HEK293 (cell line): ENCODE measurements around the gene UFC1.

Experiments
- CTCF ChIA-PET: fragments of 350-600 bp; formaldehyde crosslinking; extraction: SDS; loops from one replicate; lab custom pipeline; 2021; ENCODE audit warnings: antibody characterized with exemption; lab: Yijun Ruan, JAX
- POLR2A ChIA-PET: fragments of 300-600 bp; formaldehyde crosslinking; extraction: SDS; loops from one replicate; lab custom pipeline; 2020; ENCODE audit warnings: antibody characterized with exemption, inconsistent platforms; lab: Yijun Ruan, JAX
- H3K27ac ChIP-seq: fragments of 200-500 bp; sonication (Bioruptor generic); 2 replicates; pipeline ENCODE4 v1.5.1; 2014; ENCODE audit warnings: low read depth, low read length, control low read depth, inconsistent platforms; ENCODE audit errors: extremely low read depth
- H3K36me3 ChIP-seq, 2 experiments: fragments of 200-500 bp in 1 of 2; sonication (Bioruptor generic) in 1 of 2; 1 replicate in 1 of 2; 2 replicates in 1 of 2; pipeline ENCODE4 v1.5.1; 2014 to 2017; ENCODE audit warnings: inconsistent platforms in 2 of 2, low read length in 2 of 2; ENCODE audit not compliant: control insufficient read depth in 2 of 2, insufficient read depth in 1 of 2
- H3K4me1 ChIP-seq: fragments of 200-500 bp; sonication (Bioruptor generic); 2 replicates; pipeline ENCODE4 v1.5.1; 2014; ENCODE audit warnings: mild to moderate bottlenecking, low read length, inconsistent platforms; ENCODE audit not compliant: control insufficient read depth, insufficient read depth
- H3K4me3 ChIP-seq: 2 replicates; pipeline ENCODE4 v1.5.1; 2011; ENCODE audit warnings: low read depth, mild to moderate bottlenecking, control low read depth, low read length, moderate library complexity
- H3K9me3 ChIP-seq: fragments of 200-500 bp; sonication (Bioruptor generic); 2 replicates; pipeline ENCODE4 v1.5.1; 2014; ENCODE audit warnings: low read depth, low read length, inconsistent platforms; ENCODE audit not compliant: control insufficient read depth, insufficient read depth
- GFI1B ChIP-seq: fragments of 450-650 bp; formaldehyde crosslinking; IDR thresholded peaks from 2 replicates; pipeline ENCODE4 v1.5.1; 2016; ENCODE audit warnings: missing biosample characterization, missing genetic modification characterization
- HOXC10 ChIP-seq: sonication (generic); formaldehyde crosslinking; IDR thresholded peaks from 2 replicates; pipeline ENCODE4 v1.8.1; 2023; ENCODE audit warnings: mild to moderate bottlenecking, missing genetic modification reagents
- HOXD13 ChIP-seq: sonication (generic); formaldehyde crosslinking; IDR thresholded peaks from 2 replicates; pipeline ENCODE4 v1.8.0; 2022; ENCODE audit warnings: missing genetic modification reagents, borderline replicate concordance
- SCRT1 ChIP-seq: fragments of 450-650 bp; formaldehyde crosslinking; IDR thresholded peaks from 2 replicates; pipeline ENCODE4 v1.5.1; 2016; ENCODE audit warnings: missing biosample characterization, missing genetic modification characterization, borderline replicate concordance
- ZBTB44 ChIP-seq: fragments of 450-650 bp; IDR thresholded peaks from 2 replicates; pipeline ENCODE4 v1.5.1; 2018; ENCODE audit warnings: missing biosample characterization, mild to moderate bottlenecking, missing genetic modification characterization
- ZIC2 ChIP-seq: fragments of 450-650 bp; formaldehyde crosslinking; IDR thresholded peaks from 2 replicates; pipeline ENCODE4 v1.5.1; 2016; ENCODE audit warnings: missing biosample characterization, missing genetic modification characterization
- ZNF248 ChIP-seq: fragments of 450-650 bp; formaldehyde crosslinking; IDR thresholded peaks from 2 replicates; pipeline ENCODE4 v1.5.1; 2017; ENCODE audit warnings: missing biosample characterization, missing genetic modification characterization
- ZNF391 ChIP-seq: fragments of 450-650 bp; formaldehyde crosslinking; IDR thresholded peaks from 2 replicates; pipeline ENCODE4 v1.5.1; 2016; ENCODE audit warnings: low read depth, missing biosample characterization, missing genetic modification characterization, borderline replicate concordance
- ZNF398 ChIP-seq: fragments of 450-650 bp; formaldehyde crosslinking; IDR thresholded peaks from 2 replicates; pipeline ENCODE4 v1.5.1; 2017; ENCODE audit warnings: missing biosample characterization, missing genetic modification characterization
- ZNF449 ChIP-seq: fragments of 450-650 bp; formaldehyde crosslinking; IDR thresholded peaks from 2 replicates; pipeline ENCODE4 v1.5.1; 2017; ENCODE audit warnings: missing biosample characterization, mild to moderate bottlenecking, missing genetic modification characterization, moderate library complexity
- ZNF623 ChIP-seq: fragments of 450-650 bp; formaldehyde crosslinking; IDR thresholded peaks from 2 replicates; pipeline ENCODE4 v1.5.1; 2016; ENCODE audit warnings: missing biosample characterization, missing genetic modification characterization
- ZNF692 ChIP-seq: fragments of 450-650 bp; formaldehyde crosslinking; IDR thresholded peaks from 2 replicates; pipeline ENCODE4 v1.5.1; 2016; ENCODE audit warnings: missing biosample characterization, missing genetic modification characterization

UFC1 gene

GRCh38 chr1:161189036-161189435 is 35.3 kb downstream of the UFC1 start (continued):
- no peak for TF ChIP-seq ZNF692 (tag by site-specific recombination)
- TF ChIP-seq, all 188 proteins: peak for 0

- no peaks in the 10 kb centered on the region for H3K9me3 ChIP-seq
- POLR2A ChIA-PET: interaction anchor here (0.6 to 1.3 kb wide), 5 partner anchors 11 to 199 kb away, joined by 3 to 4 read pairs (median 3); partner anchors contain the start of genes NDUFS2 and PPOX
- no peak overlapping the region for H3K27ac ChIP-seq
- no peaks in the 10 kb centered on the region for H3K4me1 ChIP-seq
- no peak overlapping the region for H3K4me3 ChIP-seq
- TF ChIP-seq HOXD13 (CRISPR knock-in tag) (no peak), ZNF623 (tag by site-specific recombination) (no peak), ZIC2 (tag by site-specific recombination) (no peak), GFI1B (tag by site-specific recombination) (no peak), SCRT1 (no peak), ZNF449 (tag by site-specific recombination) (no peak), ZNF248 (tag by site-specific recombination) (no peak), ZNF391 (tag by site-specific recombination) (no peak)
- no peaks in the 10 kb centered on the region for H3K36me3 ChIP-seq
- CTCF ChIA-PET: interaction anchor here (0.7 to 4.5 kb wide), 17 partner anchors 9 to 251 kb away, joined by 3 to 45 read pairs (median 10); partner anchors contain the start of genes APOA2, NDUFS2, PPOX and TOMM40L
Measured at GRCh38 chr1:161190962-161191521, 37.3 kb downstream of the UFC1 start.

GRCh38 chr1:161191971-161192370 is 38.2 kb downstream of the UFC1 start:
- H3K4me1 ChIP-seq: no peaks in the 10 kb centered on the region
- H3K36me3 ChIP-seq: no peaks in the 10 kb centered on the region
- POLR2A ChIA-PET: interaction anchor here (0.6 to 1.3 kb wide), 3 partner anchors 10 to 26 kb away, joined by 3 to 4 read pairs (median 3); partner anchors contain the start of genes NDUFS2 and PPOX
- CTCF ChIA-PET: interaction anchor here (0.6 to 4.5 kb wide), 33 partner anchors 9 to 655 kb away, joined by 3 to 45 read pairs (median 5); partner anchors contain the start of genes APOA2, NDUFS2, PPOX and TOMM40L
- no peak overlapping the region for H3K4me3 ChIP-seq
- H3K27ac ChIP-seq: no peak overlapping the region
- TF ChIP-seq HOXC10 (CRISPR knock-in tag) (no peak), ZNF398 (tag by site-specific recombination) (no peak), ZBTB44 (tag by site-specific recombination) (no peak)
- TF ChIP-seq, all 188 proteins: peak for 0
- H3K9me3 ChIP-seq: no peaks in the 10 kb centered on the region
